ENCODE data around the gene KRTAP4-12.
A peak's percentile ranks its signal among the peaks of the same experiment; 100 is the strongest.
"Not testable (repeated sequence)": the region's sequence is repeated elsewhere in the genome, so short reads cannot be mapped to it uniquely, and the experiment has no call there.

The KRTAP4-12 gene

DNA sequence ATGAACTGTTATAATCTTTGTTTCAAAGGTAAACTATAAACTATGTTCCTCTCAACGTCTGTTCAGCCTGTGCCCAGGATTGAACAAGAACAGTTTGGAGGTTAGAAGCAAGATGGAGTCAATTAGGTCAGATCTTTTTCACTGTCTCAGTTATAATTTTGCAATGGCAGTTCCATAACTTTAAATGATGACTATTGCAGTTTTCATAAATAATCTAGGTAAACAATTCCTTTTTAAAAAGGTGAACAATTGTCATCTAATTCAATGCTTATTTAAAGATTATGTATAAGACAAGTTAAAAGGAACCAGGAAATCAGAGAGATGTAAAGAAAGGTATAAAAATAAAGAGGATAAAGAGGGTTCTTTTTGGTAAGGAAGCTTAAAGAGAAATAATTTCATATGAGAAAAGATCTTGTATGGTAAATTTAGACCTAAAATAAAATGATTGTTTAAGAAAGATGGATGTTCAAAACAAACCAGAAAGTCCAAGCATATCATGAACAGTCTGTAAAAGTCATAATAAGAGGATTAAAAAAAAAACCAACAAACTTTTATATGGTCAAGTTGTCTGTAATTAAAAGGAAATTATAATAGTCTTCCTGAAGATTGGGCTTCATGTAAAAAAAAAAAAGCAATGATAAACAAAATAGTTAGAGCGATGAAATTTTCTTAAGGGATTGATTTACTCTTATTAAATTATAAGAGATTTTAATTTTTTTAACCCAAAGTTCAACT lies 12.7 kb downstream of the KRTAP4-12 start:
- peaks cover 14% of the 10 kb centered on the region for H3K4me1 Mint-ChIP-seq (ENCODE audit: low read depth)
- H3K9me3 Mint-ChIP-seq (ENCODE audit: low read depth) = no peaks in the 10 kb centered on the region
- H3K36me3 Mint-ChIP-seq = peaks cover 4% of the 10 kb centered on the region
- no peak overlapping the region for H3K27ac Mint-ChIP-seq
- H3K27me3 Mint-ChIP-seq = no peaks in the 10 kb centered on the region
- no peak overlapping the region for H3K4me3 Mint-ChIP-seq

DNA sequence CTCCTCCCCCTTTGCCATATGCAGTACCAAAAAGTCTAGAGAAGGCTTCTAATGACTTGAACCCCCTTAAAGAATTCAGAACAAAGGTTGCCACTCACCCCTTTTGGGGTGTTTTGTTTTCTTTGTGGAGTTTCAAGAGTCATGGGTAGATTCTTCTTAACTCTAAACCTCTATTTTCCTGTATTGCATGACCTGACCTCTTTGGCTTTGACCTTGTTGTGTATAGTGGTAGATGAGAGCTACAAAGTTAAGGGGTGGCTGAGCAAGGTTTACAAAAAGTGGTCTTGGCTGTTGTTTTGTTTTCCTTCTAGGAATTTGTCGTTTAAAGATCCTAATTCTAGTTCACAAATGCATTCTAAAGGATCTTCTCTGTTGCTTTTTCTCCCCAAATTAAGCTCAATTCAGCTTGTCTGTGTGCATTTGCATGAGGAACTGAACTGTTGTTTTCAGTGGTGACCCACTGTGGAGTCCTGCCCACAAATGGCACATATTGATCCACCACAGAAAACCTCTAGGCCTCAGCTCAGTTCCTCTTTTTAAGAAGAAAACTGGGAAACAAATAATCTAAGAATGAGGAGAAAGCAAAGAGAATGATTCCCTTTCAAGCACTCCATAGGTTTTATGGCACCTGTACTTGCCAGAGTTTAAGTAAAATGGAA lies 15.1 kb downstream of the KRTAP4-12 start:
- not testable (repeated sequence) for H3K4me3 Mint-ChIP-seq; H3K27ac Mint-ChIP-seq; H3K9me3 Mint-ChIP-seq (ENCODE audit: low read depth); H3K36me3 Mint-ChIP-seq; H3K27me3 Mint-ChIP-seq
- H3K4me1 Mint-ChIP-seq (ENCODE audit: low read depth) = peaks cover 13% of the 10 kb centered on the region

DNA sequence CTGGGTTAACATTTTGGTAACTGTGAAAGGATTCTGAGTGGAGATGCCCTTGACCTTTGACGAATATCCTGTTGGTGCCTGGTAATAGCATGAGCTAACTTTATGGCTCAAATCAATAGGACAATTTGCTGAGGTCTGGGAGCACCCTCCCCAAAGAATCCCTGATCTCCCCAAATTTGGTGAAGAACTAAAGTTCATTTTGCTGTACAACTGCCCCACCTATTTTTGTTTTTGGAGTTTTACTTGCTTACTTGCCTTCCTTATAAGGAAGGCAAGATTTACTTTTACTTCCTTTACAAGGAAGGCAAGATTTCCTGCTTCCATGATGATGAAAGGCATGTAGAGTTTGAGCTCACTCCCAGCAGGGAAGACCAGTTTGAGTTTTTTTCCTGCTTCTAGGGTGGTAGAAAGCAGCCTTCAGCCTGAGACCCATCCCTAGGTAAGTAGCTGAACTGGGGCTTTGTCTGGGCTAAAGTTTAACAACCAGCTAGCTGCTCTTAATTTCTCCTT lies 16.0 kb downstream of the KRTAP4-12 start:
- Mint-ChIP-seq H3K27me3 (peaks cover 4% of the 10 kb centered on the region), H3K4me3 (no peak overlapping the region), H3K9me3 (ENCODE audit: low read depth) (no peaks in the 10 kb centered on the region), H3K36me3 (peaks cover 4% of the 10 kb centered on the region), H3K27ac (no peak overlapping the region), H3K4me1 (ENCODE audit: low read depth) (peaks cover 13% of the 10 kb centered on the region)

DNA sequence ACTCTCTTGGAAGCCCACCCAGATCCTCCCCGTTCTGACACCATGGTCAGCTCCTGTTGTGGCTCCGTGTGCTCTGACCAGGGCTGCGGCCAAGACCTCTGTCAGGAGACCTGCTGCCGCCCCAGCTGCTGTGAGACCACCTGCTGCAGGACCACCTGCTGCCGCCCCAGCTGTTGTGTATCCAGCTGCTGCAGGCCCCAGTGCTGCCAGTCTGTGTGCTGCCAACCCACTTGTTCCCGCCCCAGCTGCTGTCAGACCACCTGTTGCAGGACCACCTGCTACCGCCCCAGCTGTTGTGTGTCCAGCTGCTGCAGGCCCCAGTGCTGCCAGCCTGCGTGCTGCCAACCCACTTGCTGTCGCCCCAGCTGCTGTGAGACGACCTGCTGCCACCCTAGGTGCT lies 18.6 kb downstream of the KRTAP4-12 start, which contains the start of gene KRTAP4-9:
Gene KRTAP4-9 (plus strand): TSS at position 43 of the 400 bp plus-strand sequence. CDS start 0 bp downstream, at position 43.
- H3K4me1 Mint-ChIP-seq (ENCODE audit: low read depth) = peaks cover 15% of the 10 kb centered on the region
- not testable (repeated sequence) for H3K4me3 Mint-ChIP-seq; H3K36me3 Mint-ChIP-seq; H3K9me3 Mint-ChIP-seq (ENCODE audit: low read depth); H3K27me3 Mint-ChIP-seq; H3K27ac Mint-ChIP-seq

DNA sequence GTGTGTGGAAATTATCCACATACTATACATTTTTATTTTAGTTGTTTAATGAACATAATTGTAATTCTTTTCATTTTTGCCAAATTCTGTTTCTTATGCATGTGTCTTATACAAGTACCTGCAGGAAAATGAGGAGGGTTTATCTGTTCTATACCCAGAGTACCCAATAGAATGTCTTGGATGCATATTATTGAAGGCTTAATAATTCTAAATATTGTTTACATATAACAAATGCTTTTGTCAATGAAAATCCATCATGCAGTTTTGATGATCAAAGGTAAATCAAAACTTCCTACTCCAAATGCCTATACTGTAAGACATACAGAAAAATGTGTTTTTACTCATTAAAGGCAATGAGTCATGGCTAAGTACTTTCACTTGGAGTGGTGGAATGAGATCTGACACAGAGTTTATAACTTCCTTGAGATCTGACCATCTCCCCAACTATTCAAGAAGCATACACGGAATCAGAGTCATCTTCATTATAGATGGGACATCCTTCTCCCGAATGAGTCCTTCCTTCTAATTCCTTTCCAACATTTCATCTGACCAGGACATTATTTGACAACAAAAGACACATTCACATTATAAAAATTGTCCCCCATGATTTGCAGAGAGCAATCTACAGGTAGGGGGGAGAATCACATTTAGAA lies 19.5 kb downstream of the KRTAP4-12 start:
- not testable (repeated sequence) for H3K36me3 Mint-ChIP-seq; H3K27me3 Mint-ChIP-seq; H3K27ac Mint-ChIP-seq; H3K4me3 Mint-ChIP-seq; H3K9me3 Mint-ChIP-seq (ENCODE audit: low read depth)
- peaks cover 21% of the 10 kb centered on the region for H3K4me1 Mint-ChIP-seq (ENCODE audit: low read depth)

DNA sequence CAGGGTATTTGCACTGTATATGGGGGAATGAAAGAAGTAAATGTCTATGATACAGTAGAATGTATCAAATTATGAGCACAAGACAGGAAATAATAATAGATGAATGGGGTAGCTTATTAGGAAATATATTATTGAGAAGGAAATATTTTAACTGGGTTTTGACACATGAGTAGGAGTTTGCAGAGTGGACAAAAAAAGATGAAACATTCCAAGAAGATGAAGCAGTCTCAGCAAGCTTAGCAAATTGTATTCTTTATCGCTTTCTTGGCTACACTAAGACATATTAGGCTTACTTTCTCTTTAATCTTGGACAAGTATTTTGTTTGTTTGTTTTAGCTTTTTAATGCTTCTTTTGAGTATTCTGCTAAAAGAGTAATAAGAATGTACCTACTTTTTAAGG lies 20.1 kb downstream of the KRTAP4-12 start:
- no peak overlapping the region for H3K4me3 Mint-ChIP-seq
- H3K27ac Mint-ChIP-seq = no peak overlapping the region
- peaks cover 4% of the 10 kb centered on the region for H3K27me3 Mint-ChIP-seq
- H3K36me3 Mint-ChIP-seq = no peaks in the 10 kb centered on the region
- peaks cover 19% of the 10 kb centered on the region for H3K4me1 Mint-ChIP-seq (ENCODE audit: low read depth)
- no peaks in the 10 kb centered on the region for H3K9me3 Mint-ChIP-seq (ENCODE audit: low read depth)

DNA sequence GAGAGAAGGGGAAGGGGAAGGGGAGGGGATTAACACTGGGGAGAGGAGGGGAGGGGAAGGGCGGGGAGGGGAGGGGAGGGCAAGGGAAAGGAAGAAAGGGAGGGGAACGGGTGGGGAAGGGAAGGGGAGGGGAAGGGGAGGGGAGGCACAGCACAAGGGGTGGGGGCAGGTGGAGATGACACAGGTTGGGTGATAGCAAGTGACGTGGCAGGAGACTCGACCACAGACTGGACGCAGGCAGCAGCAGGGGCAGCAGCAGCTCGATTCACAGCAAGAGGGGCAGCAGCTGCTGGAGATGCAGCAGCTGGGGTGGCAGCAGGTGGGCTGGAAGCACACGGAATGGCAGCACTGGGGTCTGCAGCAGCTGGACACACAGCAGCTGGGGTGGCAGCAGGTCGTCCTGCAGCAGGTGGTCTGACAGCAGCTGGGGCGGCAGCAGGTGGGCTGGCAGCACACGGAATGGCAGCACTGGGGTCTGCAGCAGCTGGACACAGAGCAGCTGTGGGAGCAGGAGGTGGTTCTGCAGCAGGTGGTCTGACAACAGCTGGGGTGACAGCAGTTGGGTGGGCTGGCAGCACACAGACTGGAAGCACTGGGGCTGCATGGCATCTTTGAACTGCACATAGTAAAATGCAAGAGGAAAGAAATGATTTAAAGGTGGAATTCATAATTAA lies 22.3 kb downstream of the KRTAP4-12 start, which contains the start of gene KRTAP4-16:
Gene KRTAP4-16 (minus strand): TSS at position 624 of the 674 bp plus-strand sequence. CDS start 0 bp downstream, at position 624.
- no peak within 1 kb of the TSS for H3K27ac Mint-ChIP-seq
- H3K27me3 Mint-ChIP-seq = peaks cover 8% of the 10 kb centered on the region
- peaks cover 9% of the 10 kb centered on the region for H3K4me1 Mint-ChIP-seq (ENCODE audit: low read depth)
- no peaks in the 10 kb centered on the region for H3K9me3 Mint-ChIP-seq (ENCODE audit: low read depth)
- H3K36me3 Mint-ChIP-seq = no peaks in the 10 kb centered on the region
- H3K4me3 Mint-ChIP-seq = no peak within 1 kb of the TSS

DNA sequence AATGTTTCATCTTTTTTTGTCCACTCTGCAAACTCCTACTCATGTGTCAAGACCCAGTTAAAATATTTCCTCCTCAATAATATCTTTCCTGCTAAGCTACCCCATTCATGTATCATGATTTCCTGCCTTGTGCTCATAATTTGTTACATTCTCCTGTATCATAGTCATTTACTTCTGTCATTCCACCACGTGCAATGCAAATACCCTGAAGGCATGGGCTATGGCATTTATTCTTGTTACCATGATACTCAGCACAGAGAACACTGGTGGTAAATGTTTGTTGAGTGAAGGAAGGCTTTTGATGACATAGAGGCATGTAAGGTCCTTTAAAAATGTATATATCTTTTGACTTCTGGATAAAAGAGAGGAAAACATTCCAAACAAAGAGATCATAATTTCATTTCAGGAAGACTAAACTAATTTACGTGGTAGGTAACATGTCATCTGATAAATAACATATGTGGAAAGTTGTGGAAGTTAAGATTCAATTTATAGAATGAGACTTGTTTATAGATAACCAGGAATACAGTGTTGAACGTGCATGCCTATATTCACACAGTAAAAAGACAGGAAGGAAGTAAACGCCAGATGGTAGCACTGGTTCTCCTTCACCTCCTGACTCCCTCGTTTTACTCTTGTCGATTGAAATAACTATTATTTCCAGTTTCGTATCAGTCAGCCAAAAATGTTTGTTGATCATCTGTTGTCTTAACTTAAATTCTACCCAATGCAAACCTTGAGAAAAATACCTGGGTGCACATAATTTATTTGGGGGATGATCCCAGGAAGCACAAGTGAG lies 24.1 kb downstream of the KRTAP4-12 start:
- not testable (repeated sequence) for H3K4me1 Mint-ChIP-seq (ENCODE audit: low read depth); H3K4me3 Mint-ChIP-seq; H3K36me3 Mint-ChIP-seq; H3K27ac Mint-ChIP-seq; H3K27me3 Mint-ChIP-seq; H3K9me3 Mint-ChIP-seq (ENCODE audit: low read depth)

DNA sequence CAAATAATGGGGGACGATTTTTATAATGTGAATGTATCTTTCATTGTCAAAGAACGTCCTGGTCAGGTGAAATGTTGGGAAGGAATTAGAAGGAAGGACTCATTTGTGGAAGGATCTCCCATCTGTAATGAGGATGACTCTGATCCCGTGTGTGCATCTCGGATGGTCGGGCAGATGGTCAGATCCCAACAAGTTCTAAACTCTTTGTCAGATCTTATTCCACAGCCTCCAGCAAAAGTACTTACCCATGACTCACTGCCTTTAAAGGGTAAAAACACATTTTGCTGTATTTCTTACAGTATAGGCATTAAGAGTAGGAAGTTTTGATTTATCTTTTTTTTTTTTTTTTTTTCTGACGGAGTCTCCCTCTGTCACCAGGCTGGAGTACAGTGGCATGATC lies 25.5 kb downstream of the KRTAP4-12 start:
- H3K4me3 Mint-ChIP-seq = no peak overlapping the region
- peaks cover 7% of the 10 kb centered on the region for H3K27me3 Mint-ChIP-seq
- no peaks in the 10 kb centered on the region for H3K36me3 Mint-ChIP-seq
- H3K4me1 Mint-ChIP-seq (ENCODE audit: low read depth) = peaks cover 9% of the 10 kb centered on the region
- H3K27ac Mint-ChIP-seq = no peak overlapping the region
- H3K9me3 Mint-ChIP-seq (ENCODE audit: low read depth) = no peaks in the 10 kb centered on the region

DNA sequence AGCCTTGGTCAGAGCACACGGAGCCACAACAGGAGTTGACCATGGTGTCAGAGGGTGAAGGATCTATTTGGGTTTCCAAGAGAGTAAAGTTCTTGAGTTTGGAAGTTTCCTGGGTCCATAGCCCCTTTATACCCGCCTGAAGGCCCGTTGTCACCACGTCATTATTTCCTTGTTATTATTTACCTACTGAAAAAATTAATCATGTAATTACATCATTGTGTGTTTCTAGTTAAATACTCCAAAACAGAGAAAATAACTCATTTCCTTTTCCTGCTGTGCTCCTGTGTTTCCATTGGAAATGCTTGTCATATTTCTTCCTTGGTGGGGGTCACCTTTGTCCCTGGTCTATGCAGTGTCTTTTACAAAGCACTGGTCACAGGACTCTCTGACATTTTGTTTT lies 25.9 kb downstream of the KRTAP4-12 start, which contains the start of gene KRTAP4-8:
Gene KRTAP4-8 (minus strand): TSS at position 101 of the 400 bp plus-strand sequence. CDS start 58 bp downstream, at position 43.
- Mint-ChIP-seq H3K4me3 (no peak within 1 kb of the TSS), H3K4me1 (ENCODE audit: low read depth) (peaks cover 9% of the 10 kb centered on the region), H3K9me3 (ENCODE audit: low read depth) (no peaks in the 10 kb centered on the region), H3K27me3 (peaks cover 7% of the 10 kb centered on the region), H3K36me3 (peaks cover 1% of the 10 kb centered on the region), H3K27ac (peak within 1 kb of the TSS; percentile 52)

DNA sequence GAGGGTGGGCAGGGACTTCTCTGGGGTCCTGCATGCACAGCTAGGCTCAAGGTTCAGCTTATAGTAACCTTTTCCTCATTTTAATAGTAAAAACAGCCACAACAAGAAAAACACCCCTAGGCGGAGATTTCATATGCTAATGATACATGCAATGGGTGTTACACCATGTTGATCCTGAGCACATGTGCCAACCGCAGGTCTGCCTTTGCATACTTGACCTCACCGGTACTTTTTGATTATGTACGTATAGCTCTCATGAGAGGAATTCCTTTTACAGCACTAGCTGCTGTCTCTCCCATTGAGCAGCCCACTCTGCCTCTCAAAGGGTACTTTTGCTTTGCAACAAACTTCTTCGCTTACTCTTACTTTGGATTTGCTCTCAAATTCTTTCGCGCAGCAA lies 27.9 kb downstream of the KRTAP4-12 start:
- Mint-ChIP-seq H3K9me3 (ENCODE audit: low read depth) (no peaks in the 10 kb centered on the region), H3K36me3 (peaks cover 2% of the 10 kb centered on the region), H3K4me3 (no peak overlapping the region), H3K27me3 (peaks cover 7% of the 10 kb centered on the region), H3K27ac (no peak overlapping the region), H3K4me1 (ENCODE audit: low read depth) (peaks cover 9% of the 10 kb centered on the region)

DNA sequence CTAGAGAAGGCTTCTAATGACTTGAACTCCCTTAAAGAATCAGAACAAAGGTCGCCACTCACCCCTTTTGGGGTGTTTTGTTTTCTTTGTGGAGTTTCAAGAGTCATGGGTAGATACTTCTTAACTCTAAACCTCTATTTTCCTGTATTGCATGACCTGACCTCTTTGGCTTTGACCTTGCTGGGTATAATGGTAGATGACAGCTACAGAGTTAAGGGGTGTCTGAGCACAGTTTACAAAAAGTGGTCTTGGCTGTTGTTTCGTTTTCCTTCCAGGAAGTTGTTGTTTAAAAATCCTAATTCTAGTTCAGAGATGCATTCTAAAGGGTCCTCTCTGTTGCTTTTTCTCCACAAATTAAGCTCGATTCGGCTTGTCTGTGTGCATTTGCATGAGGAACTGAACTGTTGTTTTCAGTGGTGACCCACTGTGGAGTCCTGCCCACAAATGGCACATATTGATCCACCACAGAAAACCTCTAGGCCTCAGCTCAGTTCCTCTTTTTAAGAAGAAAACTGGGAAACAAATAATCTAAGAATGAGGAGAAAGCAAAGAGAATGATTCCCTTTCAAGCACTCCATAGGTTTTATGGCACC lies 35.1 kb downstream of the KRTAP4-12 start:
- not testable (repeated sequence) for H3K9me3 Mint-ChIP-seq (ENCODE audit: low read depth); H3K4me1 Mint-ChIP-seq (ENCODE audit: low read depth)

DNA sequence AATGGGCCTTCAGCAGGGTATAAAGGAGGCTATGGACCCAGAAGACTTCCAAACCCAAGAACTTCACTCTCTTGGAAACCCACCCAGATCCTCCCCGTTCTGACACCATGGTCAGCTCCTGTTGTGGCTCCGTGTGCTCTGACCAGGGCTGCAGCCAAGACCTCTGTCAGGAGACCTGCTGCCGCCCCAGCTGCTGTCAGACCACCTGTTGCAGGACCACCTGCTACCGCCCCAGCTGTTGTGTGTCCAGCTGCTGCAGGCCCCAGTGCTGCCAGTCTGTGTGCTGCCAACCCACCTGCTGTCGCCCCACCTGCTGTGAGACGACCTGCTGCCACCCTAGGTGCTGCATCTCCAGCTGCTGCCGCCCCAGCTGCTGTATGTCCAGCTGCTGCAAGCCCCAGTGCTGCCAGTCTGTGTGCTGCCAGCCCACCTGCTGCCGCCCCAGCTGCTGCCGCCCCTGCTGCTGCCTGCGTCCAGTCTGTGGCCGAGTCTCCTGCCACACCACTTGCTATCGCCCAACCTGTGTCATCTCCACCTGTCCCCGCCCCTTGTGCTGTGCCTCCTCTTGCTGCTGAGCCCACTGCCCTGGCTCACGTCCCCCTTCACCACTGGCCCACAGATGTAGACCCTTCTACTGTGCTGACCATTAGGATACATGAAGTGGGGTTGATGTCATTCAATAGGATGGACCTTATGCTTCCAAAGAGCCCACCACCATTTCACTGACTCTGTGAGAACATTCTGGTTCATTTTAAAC lies 39.7 kb downstream of the KRTAP4-12 start, which contains the start of gene KRTAP4-7:
Gene KRTAP4-7 (plus strand): TSS at position 51 of the 757 bp plus-strand sequence. CDS start 57 bp downstream, at position 108.
- not testable (repeated sequence) for H3K4me1 Mint-ChIP-seq (ENCODE audit: low read depth); H3K36me3 Mint-ChIP-seq; H3K27me3 Mint-ChIP-seq; H3K9me3 Mint-ChIP-seq (ENCODE audit: low read depth); H3K27ac Mint-ChIP-seq; H3K4me3 Mint-ChIP-seq

More for the DNA sequence above, 35.1 kb downstream of the KRTAP4-12 start:
- not testable (repeated sequence) for H3K27me3 Mint-ChIP-seq, H3K36me3 Mint-ChIP-seq, H3K27ac Mint-ChIP-seq, H3K4me3 Mint-ChIP-seq

All from activated naive CD8-positive, alpha-beta T cell (primary cell).